B cell (primary cell): ENCODE measurements around the gene RRAGC. TPM values are rescaled to one million over a fixed set of nuclear protein-coding genes. Genes with fewer than 3 reads are reported as not detected.

Experiments
- ATAC-seq: fragments of 200-7000 bp; cut with Tn5 transposase; one replicate; pipeline ENCODE4 v1.10.0; 2021; ENCODE audit warnings: low read depth, mild to moderate bottlenecking, moderate number of reproducible peaks, moderate library complexity
- CTCF ChIA-PET: fragments of 350-600 bp; sonication (Branson Sonifier 250); formaldehyde crosslinking; loops from one replicate; lab custom pipeline; 2021; ENCODE audit warnings: antibody characterized with exemption, inconsistent platforms; lab: Charles Lee
- POLR2A ChIA-PET: fragments of 350-600 bp; sonication (Branson Sonifier 250); formaldehyde crosslinking; loops from one replicate; lab custom pipeline; 2021; ENCODE audit warnings: antibody characterized with exemption; lab: Charles Lee
- DNase-seq: peaks from one replicate; pipeline ENCODE4 v3.0.0; 2013
- H2AFZ ChIP-seq: 2 replicates; pipeline ENCODE4 v1.6.1; 2012; ENCODE audit warnings: mild to moderate bottlenecking, low read depth, low read length; ENCODE audit not compliant: insufficient read depth, poor library complexity, severe bottlenecking
- H3K27ac ChIP-seq, 2 donors: 1 replicate in 1 of 2; 2 replicates in 1 of 2; pipeline ENCODE4 v1.5.1; 2012 to 2013; ENCODE audit warnings: low read length in 2 of 2, mild to moderate bottlenecking in 2 of 2, moderate library complexity in 1 of 2
- H3K27me3 ChIP-seq, 4 experiments: fragments of 200-600 bp in 1 of 4; sonication (generic) in 1 of 4; replicated peaks in 1 of 4; 1 replicate in 2 of 4; 2 replicates in 2 of 4; pipeline versions ENCODE4 v1.6.1 to v1.7.0; 2013 to 2016; ENCODE audit warnings: low read length in 3 of 4, mild to moderate bottlenecking in 2 of 4, mixed read lengths in 1 of 4, moderate library complexity in 1 of 4; ENCODE audit not compliant: insufficient read depth in 4 of 4, control insufficient read depth in 3 of 4; ENCODE audit errors: control extremely low read depth in 1 of 4
- H3K36me3 ChIP-seq, 2 experiments: replicated peaks in 1 of 2; 1 replicate in 1 of 2; 2 replicates in 1 of 2; pipeline versions ENCODE4 v1.6.1 to v1.7.1; 2013; ENCODE audit warnings: low read length in 1 of 2; ENCODE audit not compliant: insufficient read depth in 2 of 2, control insufficient read depth in 1 of 2; ENCODE audit errors: control extremely low read depth in 1 of 2, extremely low read depth in 1 of 2
- H3K4me1 ChIP-seq, 2 donors: fragments of 200-600 bp in 1 of 2; sonication (generic) in 1 of 2; 1 replicate in 1 of 2; 2 replicates in 1 of 2; pipeline versions ENCODE4 v1.5.1 to v1.6.1; 2013 to 2017; ENCODE audit warnings: low read length in 2 of 2; ENCODE audit not compliant: control insufficient read depth in 2 of 2, insufficient read depth in 2 of 2
- H3K4me2 ChIP-seq: replicated peaks from 2 replicates; pipeline ENCODE3; 2012; ENCODE audit warnings: mild to moderate bottlenecking, low read depth, low read length; ENCODE audit not compliant: poor library complexity, severe bottlenecking
- H3K4me3 ChIP-seq, 5 experiments: fragments of 200-600 bp in 1 of 5; sonication (generic) in 1 of 5; 1 replicate in 3 of 5; 2 replicates in 2 of 5; pipeline versions ENCODE4 v1.5.1 to v1.7.0; 2011 to 2016; ENCODE audit warnings: low read length in 4 of 5, mild to moderate bottlenecking in 4 of 5, low read depth in 2 of 5, control low read depth in 1 of 5, moderate library complexity in 1 of 5; ENCODE audit not compliant: insufficient read depth in 1 of 5; ENCODE audit errors: control extremely low read depth in 1 of 5, extremely low read depth in 1 of 5
- H3K79me2 ChIP-seq: fragments of 200-600 bp; sonication (generic); one replicate; pipeline ENCODE4 v1.6.0; 2016; ENCODE audit warnings: low read length; ENCODE audit not compliant: control insufficient read depth, insufficient read depth
- H3K9ac ChIP-seq: fragments of 200-600 bp; sonication (generic); 2 replicates; pipeline ENCODE4 v1.6.1; 2017; ENCODE audit warnings: mild to moderate bottlenecking, low read length, moderate library complexity
- H3K9me3 ChIP-seq, 3 donors: one replicate each; pipeline versions ENCODE4 v1.6.1 to v1.7.1; 2013; ENCODE audit warnings: low read length in 2 of 3; ENCODE audit not compliant: control insufficient read depth in 2 of 3, insufficient read depth in 1 of 3; ENCODE audit errors: control extremely low read depth in 1 of 3
- H4K20me1 ChIP-seq: 2 replicates; pipeline ENCODE4 v1.6.0; 2012; ENCODE audit warnings: mild to moderate bottlenecking, low read length; ENCODE audit not compliant: insufficient read depth, control insufficient read depth, poor library complexity, severe bottlenecking
- H3K27ac Mint-ChIP-seq: one replicate; pipeline ENCODE4 v1.8.0; 2021; ENCODE audit warnings: mixed read lengths
- H3K27me3 Mint-ChIP-seq: one replicate; pipeline ENCODE4 v1.8.0; 2021; ENCODE audit warnings: mixed read lengths
- H3K4me1 Mint-ChIP-seq: one replicate; pipeline ENCODE4 v1.8.0; 2021; ENCODE audit warnings: mixed read lengths
- H3K4me3 Mint-ChIP-seq: one replicate; pipeline ENCODE4 v1.8.0; 2021; ENCODE audit warnings: mixed read lengths
- H3K9me3 Mint-ChIP-seq: one replicate; pipeline ENCODE4 v1.8.0; 2022; ENCODE audit warnings: mixed read lengths; ENCODE audit not compliant: insufficient read depth
- EZH2 ChIP-seq: IDR thresholded peaks from 2 replicates; pipeline ENCODE4 v1.6.1; 2012; ENCODE audit warnings: borderline replicate concordance, low read depth, mild to moderate bottlenecking, moderate library complexity, low read length; ENCODE audit not compliant: insufficient read depth, poor library complexity, severe bottlenecking
- WGBS: methylation state at CpG from one replicate; pipeline ENCODE4 v1.1.5; 2013; ENCODE audit warnings: missing lambda C conversion rate; ENCODE audit not compliant: insufficient coverage; 5-methylcytosine and 5-hydroxymethylcytosine counted together
- intact Hi-C: fragments of 100-400 bp; cut with micrococcal nuclease; formaldehyde crosslinking; loops from one replicate; pipeline ENCODE4 v1.10.0; 2022
- polyA plus RNA-seq: library from polyadenylated mRNA; depleted of rRNA; stranded (reverse); fragments of >200 nt; gene quantifications from 2 replicates; pipeline ENCODE4 v1.2.3, GENCODE V29; 2012
- total RNA-seq, 2 donors: library from RNA; stranded (reverse); fragments of 120-200 nt in 1 of 2; gene quantifications; 1 replicate in 1 of 2; 2 replicates in 1 of 2; pipeline versions ENCODE4 v1.2.3 to v1.2.4, GENCODE V29; 2013 to 2022
- TF ChIP-seq, protein P1 (sequence below): fragments of 200-600 bp; IDR thresholded peaks from one replicate; pipeline ENCODE4 v1.8.0; 2022; ENCODE audit warnings: antibody characterized with exemption, mild to moderate bottlenecking

Gene RRAGC
- total and polyA plus RNA-seq, 2 donors (not counting 1 experiment from before 2014, with no cell fraction given): 11.4 to 37.6 TPM

- TF ChIP-seq, protein P1, sequence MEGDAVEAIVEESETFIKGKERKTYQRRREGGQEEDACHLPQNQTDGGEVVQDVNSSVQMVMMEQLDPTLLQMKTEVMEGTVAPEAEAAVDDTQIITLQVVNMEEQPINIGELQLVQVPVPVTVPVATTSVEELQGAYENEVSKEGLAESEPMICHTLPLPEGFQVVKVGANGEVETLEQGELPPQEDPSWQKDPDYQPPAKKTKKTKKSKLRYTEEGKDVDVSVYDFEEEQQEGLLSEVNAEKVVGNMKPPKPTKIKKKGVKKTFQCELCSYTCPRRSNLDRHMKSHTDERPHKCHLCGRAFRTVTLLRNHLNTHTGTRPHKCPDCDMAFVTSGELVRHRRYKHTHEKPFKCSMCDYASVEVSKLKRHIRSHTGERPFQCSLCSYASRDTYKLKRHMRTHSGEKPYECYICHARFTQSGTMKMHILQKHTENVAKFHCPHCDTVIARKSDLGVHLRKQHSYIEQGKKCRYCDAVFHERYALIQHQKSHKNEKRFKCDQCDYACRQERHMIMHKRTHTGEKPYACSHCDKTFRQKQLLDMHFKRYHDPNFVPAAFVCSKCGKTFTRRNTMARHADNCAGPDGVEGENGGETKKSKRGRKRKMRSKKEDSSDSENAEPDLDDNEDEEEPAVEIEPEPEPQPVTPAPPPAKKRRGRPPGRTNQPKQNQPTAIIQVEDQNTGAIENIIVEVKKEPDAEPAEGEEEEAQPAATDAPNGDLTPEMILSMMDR: no peak
- TF ChIP-seq EZH2: no peak
- intact Hi-C loops: no loop called here
- Histone ChIP-seq H3K36me3 (no peaks in the 10 kb centered on the region), H3K27me3 (no peaks in the 10 kb centered on the region), H3K4me2 (no peak overlapping the region), H3K79me2 (no peaks in the 10 kb centered on the region), H3K4me1 (no peaks in the 10 kb centered on the region), H2AFZ (no peak overlapping the region), H3K4me3 (no peak overlapping the region), H3K9me3 (peaks cover 2 to 17% (median 4%) of the 10 kb centered on the region in 3 donors), H3K9ac (no peak overlapping the region), H4K20me1 (no peaks in the 10 kb centered on the region), H3K27ac (no peak overlapping the region)
- Mint-ChIP-seq H3K4me1 (no peaks in the 10 kb centered on the region), H3K4me3 (no peak overlapping the region), H3K9me3 (peaks cover 4% of the 10 kb centered on the region), H3K27ac (no peak overlapping the region), H3K27me3 (no peaks in the 10 kb centered on the region)
- CTCF ChIA-PET: no interaction called here
- 100% methylated on average over 1 of the region's 2 CpGs for WGBS
- ATAC-seq (no peak), DNase-seq (no peak)
- POLR2A ChIA-PET: no interaction called here
These were observed 46.4 kb upstream of the RRAGC start for GRCh38 chr1:38905985-38906384.

DNA sequence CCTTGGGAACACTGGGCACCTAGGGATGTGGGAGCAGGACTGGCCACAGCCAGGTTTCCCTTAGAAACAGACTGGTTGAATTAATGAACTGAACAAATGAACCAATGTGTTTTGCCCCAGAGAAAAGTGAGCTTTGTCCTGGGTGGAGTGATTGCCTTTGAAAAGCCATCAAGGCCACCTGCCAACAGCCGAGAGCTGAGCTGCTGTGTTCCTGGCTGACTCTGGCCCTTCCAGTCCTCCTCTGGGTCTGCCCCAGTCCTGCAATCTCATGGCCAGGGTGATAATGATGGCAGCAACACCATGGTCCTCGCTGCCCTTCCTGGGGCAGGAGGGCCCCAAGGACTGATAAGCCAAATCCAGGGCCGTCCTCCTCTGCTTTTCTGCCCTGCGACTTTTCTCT is 40.0 kb upstream of the RRAGC start:
- no peaks in the 10 kb centered on the region for H3K27me3 ChIP-seq
- WGBS: 97% methylated on average over 2 of the region's 4 CpGs
- no peak for ATAC-seq
- Mint-ChIP-seq H3K9me3 (no peaks in the 10 kb centered on the region), H3K4me1 (no peaks in the 10 kb centered on the region), H3K27me3 (no peaks in the 10 kb centered on the region), H3K27ac (no peak overlapping the region), H3K4me3 (no peak overlapping the region)
- no peaks in the 10 kb centered on the region for H4K20me1 ChIP-seq
- H3K9me3 ChIP-seq: no peaks in the 10 kb centered on the region
- intact Hi-C loops: no loop called here
- H3K4me2 ChIP-seq: no peak overlapping the region
- no peak overlapping the region for H3K4me3 ChIP-seq
- no peaks in the 10 kb centered on the region for H3K36me3 ChIP-seq
- TF ChIP-seq, protein P1: no peak
- no peak for TF ChIP-seq EZH2
- no peaks in the 10 kb centered on the region for H3K79me2 ChIP-seq
- no peak overlapping the region for H2AFZ ChIP-seq
- DNase-seq: no peak
- no peak overlapping the region for H3K9ac ChIP-seq
- H3K4me1 ChIP-seq: no peaks in the 10 kb centered on the region
- no peak overlapping the region for H3K27ac ChIP-seq
- CTCF ChIA-PET: no interaction called here
- POLR2A ChIA-PET: no interaction called here
